H1 (cell line): Measurements from ENCODE around the gene WNT7A. TPM values are rescaled to one million over a fixed set of nuclear protein-coding genes. Genes with fewer than 3 reads are reported as not detected.
A peak's percentile ranks its signal among the peaks of the same experiment; 100 is the strongest.

Experiments used
- CTCF ChIA-PET: fragments of 300-600 bp; sonication (Branson Sonifier 250); formaldehyde crosslinking; loops from one replicate; lab custom pipeline; 2021; ENCODE audit not compliant: partially characterized antibody; lab: Charles Lee
- POLR2A ChIA-PET: fragments of 300-600 bp; sonication (Branson Sonifier 250); formaldehyde crosslinking; loops from one replicate; lab custom pipeline; 2021; ENCODE audit warnings: inconsistent platforms; ENCODE audit not compliant: partially characterized antibody; lab: Charles Lee
- DNase-seq, 2 experiments: peaks; one replicate each; pipeline versions ENCODE4 v3.0.0 to v3.0.0-alpha.2; 2010 to 2022; ENCODE audit warnings: low spot score in 2 of 2, low read depth in 1 of 2, mixed read lengths in 1 of 2
- FAIRE-seq: peaks from 2 replicates; lab custom pipeline; 2011; peaks lifted over from hg19 to GRCh38; lab: Jason Lieb, UNC
- H2AFZ ChIP-seq: 2 replicates; pipeline ENCODE4 v1.8.1; 2012; ENCODE audit warnings: low read length, inconsistent platforms
- H2AK5ac ChIP-seq: 2 replicates; pipeline ENCODE4 v1.6.1; 2013; ENCODE audit warnings: low read depth, low read length
- H2BK120ac ChIP-seq: replicated peaks from 2 replicates; pipeline ENCODE3; 2013; ENCODE audit warnings: low read depth, low read length, inconsistent platforms
- H2BK12ac ChIP-seq: 2 replicates; pipeline ENCODE4 v1.6.1; 2013; ENCODE audit warnings: low read depth, low read length
- H2BK15ac ChIP-seq: 2 replicates; pipeline ENCODE4 v1.6.1; 2013; ENCODE audit warnings: low read length
- H2BK20ac ChIP-seq: 2 replicates; pipeline ENCODE4 v1.6.1; 2013; ENCODE audit warnings: low read length
- H2BK5ac ChIP-seq: 2 replicates; pipeline ENCODE4 v1.6.1; 2013; ENCODE audit warnings: low read depth, low read length
- H3K14ac ChIP-seq: 2 replicates; pipeline ENCODE4 v1.6.1; 2013; ENCODE audit warnings: inconsistent platforms; ENCODE audit not compliant: insufficient read length
- H3K18ac ChIP-seq: 2 replicates; pipeline ENCODE4 v1.6.1; 2013; ENCODE audit warnings: low read length; ENCODE audit errors: extremely low read depth
- H3K23ac ChIP-seq: 2 replicates; pipeline ENCODE4 v1.6.1; 2013; ENCODE audit warnings: inconsistent platforms; ENCODE audit not compliant: insufficient read length
- H3K23me2 ChIP-seq: 2 replicates; pipeline ENCODE4 v1.6.1; 2013; ENCODE audit warnings: low read depth, low read length
- H3K27ac ChIP-seq: 2 replicates; pipeline ENCODE4 v1.6.1; 2011; ENCODE audit warnings: low read depth, low read length, inconsistent platforms
- H3K27me3 ChIP-seq, 4 experiments: replicated peaks in 1 of 4; 1 replicate in 1 of 4; 2 replicates in 3 of 4; pipeline versions ENCODE4 v1.6.1 to v1.8.1; 2011 to 2013; ENCODE audit warnings: low read length in 3 of 4, mild to moderate bottlenecking in 3 of 4, inconsistent platforms in 2 of 4, mixed read lengths in 2 of 4, moderate library complexity in 1 of 4; ENCODE audit not compliant: control insufficient read depth in 3 of 4, insufficient read depth in 3 of 4; ENCODE audit errors: extremely low read depth in 1 of 4
- H3K36me3 ChIP-seq, 4 experiments: 2 replicates each; pipeline versions ENCODE4 v1.6.1 to v1.8.1; 2011 to 2013; ENCODE audit warnings: mild to moderate bottlenecking in 4 of 4, low read length in 3 of 4, moderate library complexity in 2 of 4, control low read depth in 1 of 4, inconsistent platforms in 1 of 4; ENCODE audit not compliant: insufficient read depth in 4 of 4, control insufficient read depth in 2 of 4
- H3K4ac ChIP-seq: replicated peaks from 2 replicates; pipeline ENCODE3; 2013; ENCODE audit warnings: low read length, low read depth, mixed read lengths, inconsistent platforms; ENCODE audit not compliant: insufficient read length
- H3K4me1 ChIP-seq, 4 experiments: replicated peaks in 1 of 4; 1 replicate in 1 of 4; 2 replicates in 3 of 4; pipeline versions ENCODE4 v1.6.1 to v1.8.1; 2011 to 2013; ENCODE audit warnings: low read length in 3 of 4, inconsistent platforms in 2 of 4, mixed read lengths in 1 of 4; ENCODE audit not compliant: insufficient read depth in 4 of 4, control insufficient read depth in 3 of 4
- H3K4me2 ChIP-seq, 2 experiments: 2 replicates each; pipeline versions ENCODE4 v1.6.1 to v1.8.1; 2011 to 2013; ENCODE audit warnings: low read depth in 2 of 2, low read length in 2 of 2, control low read depth in 1 of 2, inconsistent platforms in 1 of 2, mild to moderate bottlenecking in 1 of 2; ENCODE audit not compliant: insufficient read depth in 1 of 2
- H3K4me3 ChIP-seq, 4 experiments: fragments of 200-600, 300-600 bp in 1 of 4; sonication (generic), shearing (Covaris generic), sonication (Bioruptor Twin) in 1 of 4; 2 replicates each; pipeline versions ENCODE4 v1.5.1 to v1.8.1; 2011 to 2016; ENCODE audit warnings: low read length in 4 of 4, low read depth in 3 of 4, control low read depth in 2 of 4, inconsistent platforms in 2 of 4, mild to moderate bottlenecking in 2 of 4, mixed read lengths in 1 of 4, moderate library complexity in 1 of 4; ENCODE audit not compliant: insufficient read depth in 2 of 4; ENCODE audit errors: extremely low read depth in 1 of 4
- H3K56ac ChIP-seq: replicated peaks from 2 replicates; pipeline ENCODE3; 2013; ENCODE audit warnings: low read depth, mild to moderate bottlenecking, mixed read lengths, low read length, inconsistent platforms; ENCODE audit not compliant: insufficient read length
- H3K79me1 ChIP-seq: 2 replicates; pipeline ENCODE4 v1.6.1; 2013; ENCODE audit warnings: low read depth, low read length, control low read depth
- H3K79me2 ChIP-seq, 2 experiments: 2 replicates each; pipeline versions ENCODE4 v1.6.1 to v1.8.1; 2012 to 2013; ENCODE audit warnings: low read length in 2 of 2, mild to moderate bottlenecking in 2 of 2, inconsistent platforms in 1 of 2; ENCODE audit not compliant: insufficient read depth in 2 of 2, control insufficient read depth in 1 of 2
- H3K9ac ChIP-seq, 4 experiments: replicated peaks in 1 of 4; 1 replicate in 1 of 4; 2 replicates in 3 of 4; pipeline versions ENCODE4 v1.6.1 to v1.8.1; 2011 to 2013; ENCODE audit warnings: low read depth in 3 of 4, low read length in 3 of 4, control low read depth in 2 of 4, mild to moderate bottlenecking in 2 of 4, moderate library complexity in 2 of 4, inconsistent platforms in 1 of 4; ENCODE audit errors: extremely low read depth in 1 of 4
- H3K9me3 ChIP-seq, 2 experiments: 2 replicates each; pipeline versions ENCODE4 v1.6.1 to v1.8.1; 2012 to 2013; ENCODE audit warnings: mild to moderate bottlenecking in 2 of 2, moderate library complexity in 2 of 2, control low read depth in 1 of 2, inconsistent platforms in 1 of 2, low read depth in 1 of 2, low read length in 1 of 2, mixed read lengths in 1 of 2; ENCODE audit not compliant: insufficient read depth in 2 of 2
- H4K20me1 ChIP-seq, 2 experiments: replicated peaks in 1 of 2; 2 replicates each; pipeline versions ENCODE3 to v1.8.1; 2011 to 2013; ENCODE audit warnings: inconsistent platforms in 2 of 2, low read length in 2 of 2, mild to moderate bottlenecking in 1 of 2; ENCODE audit not compliant: insufficient read depth in 2 of 2, control insufficient read depth in 1 of 2
- H4K5ac ChIP-seq: 2 replicates; pipeline ENCODE4 v1.6.1; 2013; ENCODE audit warnings: low read length, low read depth, mixed read lengths, inconsistent platforms; ENCODE audit not compliant: insufficient read length
- H4K8ac ChIP-seq: 2 replicates; pipeline ENCODE4 v1.8.0; 2013; ENCODE audit warnings: mild to moderate bottlenecking, moderate library complexity, low read length, inconsistent platforms; ENCODE audit not compliant: insufficient read depth; ENCODE audit errors: extremely low read depth
- H4K91ac ChIP-seq: replicated peaks from 2 replicates; pipeline ENCODE3; 2013; ENCODE audit warnings: low read length, mixed read lengths, inconsistent platforms; ENCODE audit not compliant: insufficient read length
- BACH1 ChIP-seq: IDR thresholded peaks from 2 replicates; pipeline ENCODE4 v1.6.1; 2012; ENCODE audit warnings: low read length, improper control_type of control experiment
- EZH2 ChIP-seq: fragments of 200-600 bp; sonication (generic); IDR thresholded peaks from 2 replicates; pipeline ENCODE4 v1.7.1; 2012; ENCODE audit warnings: low read depth, mild to moderate bottlenecking, moderate library complexity, low read length, inconsistent platforms; ENCODE audit not compliant: severe bottlenecking
- HDAC2 ChIP-seq, 2 experiments: fragments of 300-600 bp in 1 of 2; sonication (generic) in 1 of 2; IDR thresholded peaks; 2 replicates each; pipeline ENCODE4 v1.6.1; 2011 to 2012; ENCODE audit warnings: low read depth in 2 of 2, low read length in 2 of 2, mild to moderate bottlenecking in 2 of 2, moderate library complexity in 2 of 2, borderline replicate concordance in 1 of 2, inconsistent platforms in 1 of 2
- JUND ChIP-seq: IDR thresholded peaks from 2 replicates; pipeline ENCODE4 v1.6.1; 2011; ENCODE audit warnings: mild to moderate bottlenecking, improper control_type of control experiment, low read length
- NRF1 ChIP-seq: IDR thresholded peaks from 2 replicates; pipeline ENCODE4 v1.6.1; 2011; ENCODE audit warnings: mild to moderate bottlenecking, low read depth, low read length, improper control_type of control experiment
- POU5F1 ChIP-seq: IDR thresholded peaks from 2 replicates; pipeline ENCODE4 v1.6.1; 2011; ENCODE audit warnings: low read depth, mild to moderate bottlenecking, low read length, moderate library complexity
- RBBP5 ChIP-seq: IDR thresholded peaks from 2 replicates; pipeline ENCODE4 v1.7.1; 2012; ENCODE audit warnings: low read depth, mild to moderate bottlenecking, inconsistent platforms, low read length, moderate library complexity, borderline replicate concordance
- RFX5 ChIP-seq: IDR thresholded peaks from 2 replicates; pipeline ENCODE4 v1.6.1; 2011; ENCODE audit warnings: low read depth, low read length, improper control_type of control experiment, borderline replicate concordance
- RXRA ChIP-seq: IDR thresholded peaks from 2 replicates; pipeline ENCODE4 v1.6.1; 2011; ENCODE audit warnings: low read depth, mild to moderate bottlenecking, low read length, moderate library complexity; ENCODE audit not compliant: insufficient read depth
- SP4 ChIP-seq: IDR thresholded peaks from 2 replicates; pipeline ENCODE4 v1.6.1; 2012; ENCODE audit warnings: low read length, inconsistent platforms
- polyA plus RNA-seq, 7 experiments: library from polyadenylated mRNA; depleted of rRNA in 3 of 7; stranded (reverse) in 5 of 7; unstranded in 2 of 7; fragments of >200 nt in 5 of 7; fragments of 200-250 nt in 2 of 7; gene quantifications; 1 replicate in 5 of 7; 2 replicates in 1 of 7; 4 replicates in 1 of 7; pipeline versions ENCODE4 v1.2.1 to v1.2.3, GENCODE V29; 2011 to 2013; ENCODE audit warnings: missing spikeins in 2 of 7, mixed read lengths in 2 of 7
- total RNA-seq: library from RNA; stranded (reverse); fragmentation: NEBNext Ultra II Directional; extraction: Animal tissue kit (Norgen Biotek cat#: 25700); gene quantifications from 2 replicates; pipeline ENCODE4 v1.2.1, GENCODE V29; 2021
- TF ChIP-seq, protein P1 (sequence below): IDR thresholded peaks from 2 replicates; pipeline ENCODE4 v1.6.1; 2011; ENCODE audit warnings: low read length, improper control_type of control experiment

The WNT7A gene
- total and polyA plus RNA-seq, 2 of the 8 experiments (the other 6 are each of a cell fraction or from before 2014, with no cell fraction given), result 0.02 TPM; not detected in 1

DNA sequence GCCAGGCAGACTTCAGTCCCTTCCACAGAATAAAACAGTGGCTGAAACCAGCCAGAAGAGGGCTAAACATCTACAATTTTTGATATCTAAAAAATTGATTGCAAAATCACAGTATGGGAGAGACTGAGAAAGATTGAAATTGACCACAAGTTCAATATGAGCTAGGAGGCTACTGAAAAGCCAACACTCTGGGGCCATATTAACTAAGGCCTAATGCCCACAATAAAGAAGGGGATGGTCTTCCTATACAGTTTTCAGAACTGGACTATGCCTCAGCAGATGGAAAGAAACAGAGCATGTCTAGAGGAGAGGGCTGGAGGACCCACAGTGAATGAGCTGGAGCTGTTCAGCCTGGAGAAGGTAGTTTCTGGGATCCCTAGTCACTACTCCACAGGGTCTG, 53.2 kb downstream of the WNT7A start:
- Histone ChIP-seq H3K4ac (no peak overlapping the region), H3K9me3 (no peaks in the 10 kb centered on the region), H3K18ac (no peak overlapping the region), H2BK5ac (no peak overlapping the region), H2BK12ac (no peak overlapping the region), H4K91ac (no peak overlapping the region), H3K79me2 (no peaks in the 10 kb centered on the region), H4K8ac (no peak overlapping the region), H3K9ac (no peak overlapping the region), H3K4me2 (no peak overlapping the region), H2BK20ac (0 out of 2 replicates have a peak overlapping the region, but pooled peaks have one; percentile 61), H3K56ac (no peak overlapping the region), H2AFZ (no peak overlapping the region), H3K36me3 (no peaks in the 10 kb centered on the region), H4K5ac (no peak overlapping the region), H2AK5ac (no peak overlapping the region), H3K23ac (no peak overlapping the region), H2BK15ac (no peak overlapping the region), H3K14ac (no peak overlapping the region), H2BK120ac (no peak overlapping the region), H3K27me3 (no peaks in the 10 kb centered on the region), H3K4me3 (no peak overlapping the region), H3K27ac (no peak overlapping the region), H3K79me1 (no peaks in the 10 kb centered on the region), H3K4me1 (peaks cover 0 to 2% (median 0%) of the 10 kb centered on the region in 4 experiments; a peak in 1 of 7 replicates), H3K23me2 (no peaks in the 10 kb centered on the region; the same call in 1 of the 2 replicates), H4K20me1 (no peaks in the 10 kb centered on the region)
- CTCF ChIA-PET, result interaction anchor here (0.6 to 3.3 kb wide), 12 partner anchors 9 to 178 kb away, joined by 3 to 21 read pairs (median 3); no protein-coding TSS in a partner anchor
- no peak for FAIRE-seq
- DNase-seq, result no peak
- POLR2A ChIA-PET, result no interaction called here
- TF ChIP-seq HDAC2 (IDR thresholded peaks at IDR 0.05; ENCODE audit: borderline replicate concordance in 1 of 2, low read depth in 2 of 2, low read length in 2 of 2) (no peak), SP4 (no peak), RFX5 (no peak), BACH1 (no peak), NRF1 (no peak), RXRA (no peak), RBBP5 (no peak), POU5F1 (no peak), EZH2 (no peak), JUND (no peak)
- TF ChIP-seq, protein P1, sequence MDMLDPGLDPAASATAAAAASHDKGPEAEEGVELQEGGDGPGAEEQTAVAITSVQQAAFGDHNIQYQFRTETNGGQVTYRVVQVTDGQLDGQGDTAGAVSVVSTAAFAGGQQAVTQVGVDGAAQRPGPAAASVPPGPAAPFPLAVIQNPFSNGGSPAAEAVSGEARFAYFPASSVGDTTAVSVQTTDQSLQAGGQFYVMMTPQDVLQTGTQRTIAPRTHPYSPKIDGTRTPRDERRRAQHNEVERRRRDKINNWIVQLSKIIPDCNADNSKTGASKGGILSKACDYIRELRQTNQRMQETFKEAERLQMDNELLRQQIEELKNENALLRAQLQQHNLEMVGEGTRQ, result no peak
